Uterus (tissue), 2 donors: ENCODE data around the gene GABPB1.

ENCODE experiments used
- CTCF ChIP-seq, 4 experiments: fragments of 200-600 bp in 2 of 4; fragments of 450-650 bp in 2 of 4; sonication (generic) in 2 of 4; IDR thresholded peaks; one replicate each; pipeline ENCODE4 v1.5.1; 2016 to 2019; ENCODE audit warnings: antibody characterized with exemption in 4 of 4, mild to moderate bottlenecking in 2 of 4, moderate library complexity in 1 of 4
- POLR2A ChIP-seq, 2 donors: fragments of 450-650 bp; IDR thresholded peaks; one replicate each; pipeline ENCODE4 v1.6.1; 2016; ENCODE audit warnings: antibody characterized with exemption in 2 of 2, mild to moderate bottlenecking in 1 of 2, moderate library complexity in 1 of 2

- TF ChIP-seq POLR2A (IDR thresholded peaks at IDR 0.05) (no peak), CTCF (IDR thresholded peaks at IDR 0.05) (no peak)
Observed at GRCh38 chr15:50353251-50353974, 1.6 kb downstream of the GABPB1 start.
